Breast epithelium (tissue), 3 donors: ENCODE measurements around the gene ZFHX2.

Experiments
- CTCF ChIP-seq, 3 donors: fragments of 450-650 bp; IDR thresholded peaks; one replicate each; pipeline ENCODE4 v1.5.1; 2016 to 2017; ENCODE audit warnings: antibody characterized with exemption in 3 of 3, mild to moderate bottlenecking in 3 of 3, moderate library complexity in 3 of 3
- POLR2A ChIP-seq: fragments of 450-650 bp; IDR thresholded peaks from one replicate; pipeline ENCODE4 v1.6.1; 2016; ENCODE audit warnings: antibody characterized with exemption, mild to moderate bottlenecking, moderate library complexity
- POLR2AphosphoS5 ChIP-seq, 3 donors: sonication (generic); formaldehyde crosslinking; IDR thresholded peaks; one replicate each; pipeline ENCODE4 v1.6.1; 2017; ENCODE audit warnings: antibody characterized with exemption in 3 of 3

GRCh38 chr14:23546450-23547035, 5.0 kb downstream of the ZFHX2 start:
- no peak for TF ChIP-seq CTCF (IDR thresholded peaks at IDR 0.05)
- no peak for TF ChIP-seq POLR2A
- no peak for TF ChIP-seq POLR2AphosphoS5 (IDR thresholded peaks at IDR 0.05)
